ENCODE results near the gene GADL1.

Gene GADL1

GRCh38 chr3:30832961-30833575, 61.4 kb downstream of the GADL1 start:
- no peak overlapping the region for H3K4me3 ChIP-seq (replicated peaks in 1 of 2; ENCODE audit: low read depth in 2 of 2, low read length in 2 of 2)
- TF ChIP-seq, protein P1, sequence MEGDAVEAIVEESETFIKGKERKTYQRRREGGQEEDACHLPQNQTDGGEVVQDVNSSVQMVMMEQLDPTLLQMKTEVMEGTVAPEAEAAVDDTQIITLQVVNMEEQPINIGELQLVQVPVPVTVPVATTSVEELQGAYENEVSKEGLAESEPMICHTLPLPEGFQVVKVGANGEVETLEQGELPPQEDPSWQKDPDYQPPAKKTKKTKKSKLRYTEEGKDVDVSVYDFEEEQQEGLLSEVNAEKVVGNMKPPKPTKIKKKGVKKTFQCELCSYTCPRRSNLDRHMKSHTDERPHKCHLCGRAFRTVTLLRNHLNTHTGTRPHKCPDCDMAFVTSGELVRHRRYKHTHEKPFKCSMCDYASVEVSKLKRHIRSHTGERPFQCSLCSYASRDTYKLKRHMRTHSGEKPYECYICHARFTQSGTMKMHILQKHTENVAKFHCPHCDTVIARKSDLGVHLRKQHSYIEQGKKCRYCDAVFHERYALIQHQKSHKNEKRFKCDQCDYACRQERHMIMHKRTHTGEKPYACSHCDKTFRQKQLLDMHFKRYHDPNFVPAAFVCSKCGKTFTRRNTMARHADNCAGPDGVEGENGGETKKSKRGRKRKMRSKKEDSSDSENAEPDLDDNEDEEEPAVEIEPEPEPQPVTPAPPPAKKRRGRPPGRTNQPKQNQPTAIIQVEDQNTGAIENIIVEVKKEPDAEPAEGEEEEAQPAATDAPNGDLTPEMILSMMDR (IDR thresholded peaks at IDR 0.05; ENCODE audit: low read depth, low read length): no peak
- no peak for DNase-seq (ENCODE audit: low read depth in 2 of 2)

- no peak overlapping the region for H3K4me3 ChIP-seq (replicated peaks in 1 of 2; ENCODE audit: low read depth in 2 of 2, low read length in 2 of 2)
- TF ChIP-seq, protein P1 (IDR thresholded peaks at IDR 0.05; ENCODE audit: low read depth, low read length): no peak
Observed at GRCh38 chr3:30827080-30827479, 67.4 kb downstream of the GADL1 start.

DNA sequence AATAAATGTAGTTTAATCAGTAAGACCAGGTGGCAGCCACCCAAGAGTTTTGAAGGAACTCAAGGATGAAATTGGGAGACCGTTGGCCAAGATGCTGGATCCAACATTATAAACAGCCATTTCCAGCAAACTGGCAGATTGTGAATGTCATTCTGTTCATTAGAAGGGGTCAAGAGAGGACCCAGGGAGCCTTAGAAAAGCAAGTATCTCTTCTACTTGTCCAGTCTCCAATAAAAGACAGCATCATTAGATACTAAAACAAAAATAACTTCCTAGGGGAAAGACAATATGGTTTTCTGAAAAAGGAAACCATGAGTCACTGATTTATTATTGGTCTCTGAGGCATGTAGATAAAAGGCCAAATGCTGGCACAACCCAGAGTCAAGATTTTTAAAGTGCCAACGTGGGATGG, 67.9 kb downstream of the GADL1 start:
- no peak overlapping the region for H3K4me3 ChIP-seq (replicated peaks in 1 of 2; ENCODE audit: low read depth in 2 of 2, low read length in 2 of 2)
- peak; percentile 4 to 27 for DNase-seq (ENCODE audit: low read depth in 2 of 2)
- TF ChIP-seq, protein P1 (IDR thresholded peaks at IDR 0.05; ENCODE audit: low read depth, low read length): no peak

More at GRCh38 chr3:30827080-30827479, 67.4 kb downstream of the GADL1 start:
- DNase-seq (ENCODE audit: low read depth in 2 of 2): no peak

DNA sequence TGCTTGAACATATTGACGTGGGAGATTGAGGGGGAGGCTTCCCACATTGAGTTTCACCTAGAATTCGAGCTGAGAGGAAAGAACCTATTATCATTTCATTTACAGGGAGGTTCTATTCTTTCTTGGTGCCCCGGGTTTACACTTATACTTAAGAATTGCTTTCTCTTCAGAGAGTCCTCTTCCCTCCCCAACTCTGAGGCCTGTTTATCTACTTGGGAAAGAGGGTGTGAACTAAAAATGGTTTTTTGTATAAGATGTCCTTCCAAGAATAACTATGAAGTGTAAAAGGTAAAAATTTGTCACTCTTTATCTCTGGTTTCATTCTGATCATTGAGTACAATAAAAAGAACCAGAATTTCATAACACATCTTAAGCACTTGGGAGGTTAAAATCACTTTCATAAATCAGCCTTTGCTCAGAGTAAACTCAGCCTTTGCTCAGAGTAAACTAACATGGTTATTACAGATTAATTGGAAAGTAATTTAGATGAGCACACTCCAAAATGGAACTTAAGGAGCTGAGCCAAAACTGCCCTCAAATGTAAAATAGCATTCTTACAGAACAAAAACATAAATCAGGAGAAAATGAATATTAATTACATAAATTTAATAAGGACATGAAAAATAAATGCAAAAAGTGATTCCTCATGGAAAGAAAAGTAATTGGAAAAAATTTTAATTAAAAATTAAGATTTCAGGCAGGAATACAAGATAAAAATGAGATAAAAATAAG, 75.2 kb downstream of the GADL1 start:
- no peak for DNase-seq (ENCODE audit: low read depth in 2 of 2)
- H3K4me3 ChIP-seq (replicated peaks in 1 of 2; ENCODE audit: low read depth in 2 of 2, low read length in 2 of 2): no peak overlapping the region
- TF ChIP-seq, protein P1 (IDR thresholded peaks at IDR 0.05; ENCODE audit: low read depth, low read length): no peak

GRCh38 chr3:30813734-30814133, 80.7 kb downstream of the GADL1 start:
- no peak overlapping the region for H3K4me3 ChIP-seq (replicated peaks in 1 of 2; ENCODE audit: low read depth in 2 of 2, low read length in 2 of 2)
- TF ChIP-seq, protein P1 (IDR thresholded peaks at IDR 0.05; ENCODE audit: low read depth, low read length): no peak

GRCh38 chr3:30811151-30811795, 83.2 kb downstream of the GADL1 start:
- DNase-seq (ENCODE audit: low read depth in 2 of 2): no peak
- no peak overlapping the region for H3K4me3 ChIP-seq (replicated peaks in 1 of 2; ENCODE audit: low read depth in 2 of 2, low read length in 2 of 2)
- TF ChIP-seq, protein P1 (IDR thresholded peaks at IDR 0.05; ENCODE audit: low read depth, low read length): no peak

More at GRCh38 chr3:30813734-30814133, 80.7 kb downstream of the GADL1 start:
- DNase-seq (ENCODE audit: low read depth in 2 of 2): no peak

All from cardiac fibroblast (primary cell).